IPS-18c (cell line): ENCODE data around the gene SLC34A1.
"Not testable (repeated sequence)": the region's sequence is repeated elsewhere in the genome, so short reads cannot be mapped to it uniquely, and the experiment has no call there.

Source experiments
- H3K4me3 ChIP-seq: 2 replicates; pipeline ENCODE4 v1.7.0; 2013; ENCODE audit warnings: low read depth, mild to moderate bottlenecking, low read length, moderate library complexity; ENCODE audit not compliant: insufficient read depth
- H3K9me3 ChIP-seq: one replicate; pipeline ENCODE4 v1.6.1; 2013; ENCODE audit warnings: mild to moderate bottlenecking, low read length, moderate library complexity; ENCODE audit not compliant: control insufficient read depth, insufficient read depth

SLC34A1 gene

DNA sequence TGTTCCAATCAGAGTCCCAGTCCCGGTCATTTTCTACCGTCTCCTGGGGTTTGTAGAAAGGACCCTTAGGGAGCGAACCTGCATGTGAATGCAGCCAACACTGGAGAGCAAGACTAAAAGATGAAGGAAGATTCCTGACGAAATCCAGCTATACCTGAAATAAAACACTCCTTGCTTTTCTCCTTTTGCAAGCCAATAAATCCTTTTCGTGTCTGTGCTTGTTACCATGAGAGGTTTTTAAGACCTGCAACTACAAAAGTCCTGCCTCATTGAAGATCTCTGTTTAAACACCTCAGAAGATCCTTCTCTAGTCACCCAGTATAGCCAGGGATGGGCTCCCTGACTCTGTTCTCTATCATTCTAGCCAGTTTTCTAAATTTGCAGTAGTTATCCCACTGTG lies 10.0 kb upstream of the SLC34A1 start:
- H3K9me3 ChIP-seq = no peaks in the 10 kb centered on the region
- no peak overlapping the region for H3K4me3 ChIP-seq

DNA sequence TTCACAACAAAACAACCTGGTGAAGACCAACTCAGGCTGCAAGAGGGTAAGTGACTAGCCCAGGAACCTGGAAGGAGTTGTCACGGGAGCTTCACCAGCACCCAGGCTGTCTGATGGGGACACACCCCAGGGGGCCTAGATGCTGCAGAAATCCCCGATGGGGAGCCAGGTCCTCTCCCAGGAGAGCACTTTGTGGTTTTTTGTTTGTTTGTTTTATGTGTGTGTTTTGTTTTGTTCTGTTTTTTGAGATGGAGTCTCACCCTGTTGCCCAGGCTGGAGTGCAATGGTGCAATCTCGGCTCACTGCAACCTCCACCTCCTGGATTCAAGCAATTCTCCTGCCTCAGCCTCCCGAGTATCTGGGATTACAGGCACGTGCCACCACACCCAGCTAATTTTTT lies 8.7 kb upstream of the SLC34A1 start:
- not testable (repeated sequence) for H3K4me3 ChIP-seq, H3K9me3 ChIP-seq

DNA sequence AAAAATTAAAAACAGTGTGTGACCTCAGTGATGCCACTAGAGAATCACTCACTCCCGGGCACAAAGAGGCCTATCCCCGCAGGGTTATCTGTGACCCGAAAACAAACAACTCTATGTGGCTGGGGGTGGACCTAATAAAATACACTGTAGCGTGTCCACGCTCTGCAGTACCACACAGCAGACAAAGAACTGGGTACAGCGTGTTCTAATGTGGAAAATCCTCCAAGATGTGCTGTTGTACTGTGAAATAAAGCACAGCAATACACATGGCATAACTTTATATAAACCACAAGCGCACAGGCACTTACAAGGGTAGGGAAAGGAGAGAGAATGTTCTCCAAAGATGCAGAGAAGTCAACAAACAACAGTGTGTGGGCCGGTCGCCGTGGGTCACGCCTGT lies 8.1 kb upstream of the SLC34A1 start:
- Histone ChIP-seq H3K9me3 (no peaks in the 10 kb centered on the region), H3K4me3 (no peak overlapping the region)

DNA sequence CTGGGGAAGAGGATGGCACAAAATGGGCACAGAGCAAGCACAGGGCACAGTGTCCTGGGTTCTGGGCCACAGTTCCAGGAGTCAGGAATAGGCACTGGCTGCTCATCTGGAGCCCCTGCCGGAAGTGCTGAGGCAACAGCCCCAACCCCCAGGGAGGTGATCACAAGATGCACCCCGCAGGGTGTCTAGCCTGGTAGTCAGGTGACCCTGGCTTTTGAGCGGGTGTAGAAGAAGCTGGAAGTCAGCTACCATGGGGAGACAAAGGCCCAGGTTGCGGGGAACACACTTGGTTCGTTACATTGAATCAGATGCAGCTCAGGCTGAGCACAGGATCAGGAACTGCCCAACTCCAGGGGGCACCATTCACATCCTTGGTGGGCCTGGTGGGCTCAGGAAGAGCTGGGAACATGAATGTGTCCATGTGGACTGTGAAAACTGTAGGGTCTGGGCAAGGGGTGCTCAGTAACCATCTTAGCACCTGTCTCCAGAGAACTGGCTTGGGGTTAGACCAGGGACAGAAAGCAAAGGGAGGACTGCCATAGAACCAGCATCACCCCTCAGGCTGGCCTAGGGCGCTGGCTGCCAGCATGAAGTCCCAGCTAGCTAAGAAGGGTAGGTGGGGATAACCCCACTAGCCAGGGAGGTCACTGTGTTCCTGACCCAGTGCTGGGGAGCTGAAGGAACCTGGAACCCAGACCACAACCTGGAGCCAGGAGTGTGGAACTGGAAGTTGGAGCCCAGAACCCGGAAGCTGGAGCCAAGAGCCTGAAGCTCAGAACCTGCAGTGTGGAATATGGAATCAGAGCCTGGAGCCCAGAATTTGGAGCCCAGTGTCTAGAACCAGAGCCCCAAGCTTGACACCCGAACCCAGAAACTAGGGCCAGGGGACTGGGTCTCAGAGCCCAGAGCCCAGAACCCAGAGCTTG lies 6.1 kb upstream of the SLC34A1 start:
- Histone ChIP-seq H3K9me3 (no peaks in the 10 kb centered on the region), H3K4me3 (no peak overlapping the region; the same call in 1 of the 2 replicates)

DNA sequence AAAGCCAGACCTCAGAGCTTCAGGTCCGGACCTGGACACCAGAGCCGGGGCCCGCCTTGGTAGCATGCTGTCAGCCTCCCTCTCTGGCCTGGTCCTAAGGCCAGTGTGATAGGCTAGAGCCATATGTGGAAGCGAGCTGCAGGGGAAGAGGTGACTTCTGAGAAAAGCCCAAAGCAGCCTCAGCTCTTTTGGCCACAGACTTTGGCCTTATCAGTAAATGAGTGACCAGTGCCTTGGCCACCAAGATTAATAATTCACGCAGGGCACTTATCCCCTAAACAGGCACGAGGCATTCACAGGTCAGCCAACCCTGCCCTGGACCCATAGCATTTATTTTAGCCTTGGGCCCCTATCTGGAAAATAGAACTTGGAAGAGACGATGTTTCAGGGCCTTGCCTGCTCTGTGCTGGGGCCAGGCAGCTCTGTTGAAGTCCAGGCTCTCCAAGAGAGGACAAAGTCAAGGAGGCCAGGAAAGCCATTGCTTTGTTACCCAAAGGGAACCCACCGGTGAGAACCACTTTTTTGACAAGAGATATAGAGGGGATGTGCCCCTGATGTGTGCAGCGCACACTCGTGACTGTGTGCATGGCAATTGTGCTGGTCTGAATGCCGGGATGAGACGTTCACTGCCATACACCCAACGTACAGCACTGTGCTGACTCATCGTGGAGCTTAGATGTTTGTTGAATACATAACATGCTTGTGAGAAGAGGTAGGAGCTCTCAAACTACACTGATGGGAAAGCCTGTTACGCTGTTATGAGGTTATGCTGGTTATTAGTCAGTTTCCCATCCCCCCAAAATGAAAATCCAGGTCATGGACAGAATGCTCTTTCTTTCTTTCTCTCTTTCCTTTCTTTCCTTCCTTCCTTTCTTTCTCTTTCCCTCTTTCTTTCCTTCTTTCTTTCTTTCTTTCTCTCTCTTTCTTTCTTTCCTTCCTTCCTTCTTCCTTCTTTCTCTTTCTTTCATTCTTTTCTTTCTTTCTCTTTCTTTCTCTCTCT lies 5.0 kb upstream of the SLC34A1 start:
- no peaks in the 10 kb centered on the region for H3K9me3 ChIP-seq
- H3K4me3 ChIP-seq = no peak overlapping the region

DNA sequence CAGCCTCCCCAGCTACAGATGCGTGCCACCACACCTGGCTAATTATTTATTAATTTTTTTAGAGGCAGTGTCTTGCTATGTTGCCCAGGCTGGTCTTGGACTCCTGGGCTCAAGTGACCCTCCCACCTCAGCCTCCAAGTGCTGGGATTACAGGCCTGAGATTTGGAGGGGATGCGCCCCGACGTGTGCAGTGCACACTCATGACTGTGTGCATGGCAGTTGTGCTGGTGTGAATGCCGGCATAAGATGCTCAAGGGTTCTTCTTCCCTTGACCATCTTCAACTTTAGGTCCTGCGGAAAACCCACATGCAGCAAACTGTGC lies 3.5 kb upstream of the SLC34A1 start:
- Histone ChIP-seq H3K9me3 (no peaks in the 10 kb centered on the region), H3K4me3 (no peak overlapping the region)

DNA sequence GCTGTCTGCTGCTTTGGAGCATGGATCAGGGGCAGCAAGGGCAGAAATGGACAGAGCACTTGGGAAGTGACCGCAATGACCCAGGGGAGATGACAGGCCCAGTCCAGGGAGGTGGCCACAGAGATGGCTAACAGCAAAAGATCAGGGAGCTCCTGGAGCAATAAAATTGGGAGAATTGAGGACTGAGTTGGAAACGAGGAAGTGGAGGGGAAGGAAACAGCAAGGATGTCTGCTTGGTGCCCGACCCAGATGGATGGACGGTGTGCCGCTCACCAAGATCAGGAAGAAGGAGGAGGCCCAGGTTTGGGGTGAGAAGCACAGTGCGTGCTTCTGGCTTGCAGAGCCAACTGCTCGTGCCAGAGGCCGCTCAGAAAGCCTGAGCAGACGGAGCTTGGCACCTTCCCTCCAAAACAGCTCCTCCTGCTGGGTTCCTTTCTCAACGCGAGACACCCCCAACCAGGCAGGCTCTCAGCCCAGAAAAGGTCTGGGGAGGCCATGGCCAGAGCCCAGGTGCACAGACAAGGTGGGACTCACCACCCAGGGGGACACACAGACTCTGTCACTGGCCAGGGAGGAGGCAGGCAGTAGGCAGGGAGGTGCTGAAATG lies 1.7 kb upstream of the SLC34A1 start:
- H3K4me3 ChIP-seq = no peak overlapping the region
- H3K9me3 ChIP-seq = no peaks in the 10 kb centered on the region

DNA sequence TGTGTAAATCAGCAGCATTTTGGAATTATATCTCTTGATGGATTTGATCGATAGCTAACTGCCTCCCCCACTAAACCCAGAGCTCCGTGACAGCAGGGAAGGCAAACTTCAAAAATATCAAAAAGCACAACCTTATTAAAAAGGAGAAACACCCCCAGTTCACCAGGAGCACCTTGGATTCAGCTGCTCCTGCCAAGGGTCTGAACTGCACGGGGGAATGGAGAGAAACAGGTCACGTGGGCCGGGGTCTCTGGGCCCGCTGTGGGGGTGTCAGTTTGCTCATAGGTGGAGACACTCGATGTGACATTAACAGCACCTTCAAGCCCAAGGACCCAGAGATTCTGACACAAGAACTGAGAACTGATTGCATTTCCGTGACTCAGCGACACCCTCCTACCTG lies 1.1 kb upstream of the SLC34A1 start:
- Histone ChIP-seq H3K4me3 (no peak overlapping the region), H3K9me3 (no peaks in the 10 kb centered on the region)

DNA sequence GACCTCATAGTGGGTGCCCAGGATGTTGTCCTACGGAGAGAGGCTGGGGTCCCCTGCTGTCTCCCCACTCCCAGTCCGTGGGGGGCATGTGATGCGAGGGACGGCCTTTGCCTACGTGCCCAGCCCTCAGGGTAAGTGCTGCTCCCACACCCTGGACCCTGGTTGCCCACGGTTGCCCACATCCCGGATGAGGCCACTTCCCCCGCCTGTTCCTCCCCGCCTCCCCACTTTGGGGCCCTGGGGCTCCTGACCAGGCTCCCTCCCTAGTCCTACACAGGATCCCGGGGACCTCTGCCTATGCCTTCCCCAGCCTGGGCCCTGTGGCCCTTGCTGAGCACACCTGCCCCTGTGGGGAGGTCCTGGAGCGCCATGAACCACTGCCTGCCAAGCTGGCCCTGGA lies 1.5 kb downstream of the SLC34A1 start:
- Histone ChIP-seq H3K4me3 (no peak overlapping the region), H3K9me3 (no peaks in the 10 kb centered on the region)

DNA sequence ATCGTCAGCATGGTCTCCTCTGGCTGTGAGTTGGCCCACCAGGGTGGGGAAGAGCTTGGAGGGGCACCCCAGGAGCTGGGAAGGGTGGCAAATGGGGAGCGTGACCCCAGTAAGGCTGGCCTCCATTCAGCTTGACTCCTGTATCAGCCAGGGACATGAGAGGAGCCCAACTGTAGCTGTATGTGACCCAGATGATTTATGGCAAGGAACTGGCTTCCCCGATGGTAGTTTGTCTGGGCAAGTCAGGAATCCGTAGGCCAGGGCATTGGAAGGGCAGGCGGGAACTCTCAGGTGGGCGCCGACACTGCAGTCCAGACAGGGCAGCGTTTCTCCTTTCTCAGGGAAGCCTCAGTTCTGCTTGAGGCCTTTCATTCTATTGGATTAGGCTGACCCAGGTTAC lies 2.3 kb downstream of the SLC34A1 start:
- no peak overlapping the region for H3K4me3 ChIP-seq
- no peaks in the 10 kb centered on the region for H3K9me3 ChIP-seq

DNA sequence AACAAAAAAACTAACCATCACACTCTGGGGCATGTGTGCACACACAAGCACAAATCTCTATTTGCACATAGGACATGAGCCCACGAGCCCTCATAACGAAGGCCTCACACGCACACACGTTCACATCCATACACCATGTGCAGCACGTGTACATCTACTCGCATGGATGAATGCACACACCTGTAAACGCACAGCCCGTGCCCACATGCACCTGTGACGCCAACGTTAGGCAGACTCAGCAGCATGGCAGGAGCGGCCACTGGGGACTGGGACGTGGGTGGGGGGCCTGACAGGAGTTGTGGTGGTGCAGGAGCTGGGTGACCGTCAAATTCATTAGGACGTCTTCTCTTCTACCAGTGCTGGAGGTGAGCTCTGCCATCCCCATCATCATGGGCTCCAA lies 3.2 kb downstream of the SLC34A1 start:
- Histone ChIP-seq H3K4me3 (no peak overlapping the region), H3K9me3 (no peaks in the 10 kb centered on the region)

DNA sequence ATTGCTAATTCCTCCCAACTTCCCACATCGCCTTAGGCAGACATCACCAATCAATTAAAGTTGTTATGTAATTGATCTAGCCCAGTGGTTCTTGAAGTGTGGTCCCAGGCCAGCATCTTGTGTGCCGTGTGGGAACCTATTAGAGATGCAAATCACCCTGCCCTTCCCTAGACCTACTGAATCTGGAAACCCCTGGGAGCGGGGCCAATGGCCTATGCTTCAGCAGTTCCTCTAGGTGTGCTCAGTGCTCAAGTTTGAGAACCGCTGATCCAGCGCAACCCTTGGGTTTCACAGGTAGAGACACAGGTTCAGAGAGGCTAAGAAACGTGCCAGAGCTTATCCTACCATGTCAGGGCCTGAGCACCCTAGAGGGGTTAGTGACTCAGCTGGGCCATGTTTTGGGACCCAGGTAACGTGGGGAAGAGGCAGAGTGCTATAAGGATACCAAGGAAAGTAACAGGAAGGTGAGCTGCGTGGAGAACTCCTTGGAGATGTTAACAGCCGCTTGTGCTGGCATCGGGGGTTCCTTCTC lies 4.4 kb downstream of the SLC34A1 start:
- H3K4me3 ChIP-seq = no peak overlapping the region
- H3K9me3 ChIP-seq = no peaks in the 10 kb centered on the region

DNA sequence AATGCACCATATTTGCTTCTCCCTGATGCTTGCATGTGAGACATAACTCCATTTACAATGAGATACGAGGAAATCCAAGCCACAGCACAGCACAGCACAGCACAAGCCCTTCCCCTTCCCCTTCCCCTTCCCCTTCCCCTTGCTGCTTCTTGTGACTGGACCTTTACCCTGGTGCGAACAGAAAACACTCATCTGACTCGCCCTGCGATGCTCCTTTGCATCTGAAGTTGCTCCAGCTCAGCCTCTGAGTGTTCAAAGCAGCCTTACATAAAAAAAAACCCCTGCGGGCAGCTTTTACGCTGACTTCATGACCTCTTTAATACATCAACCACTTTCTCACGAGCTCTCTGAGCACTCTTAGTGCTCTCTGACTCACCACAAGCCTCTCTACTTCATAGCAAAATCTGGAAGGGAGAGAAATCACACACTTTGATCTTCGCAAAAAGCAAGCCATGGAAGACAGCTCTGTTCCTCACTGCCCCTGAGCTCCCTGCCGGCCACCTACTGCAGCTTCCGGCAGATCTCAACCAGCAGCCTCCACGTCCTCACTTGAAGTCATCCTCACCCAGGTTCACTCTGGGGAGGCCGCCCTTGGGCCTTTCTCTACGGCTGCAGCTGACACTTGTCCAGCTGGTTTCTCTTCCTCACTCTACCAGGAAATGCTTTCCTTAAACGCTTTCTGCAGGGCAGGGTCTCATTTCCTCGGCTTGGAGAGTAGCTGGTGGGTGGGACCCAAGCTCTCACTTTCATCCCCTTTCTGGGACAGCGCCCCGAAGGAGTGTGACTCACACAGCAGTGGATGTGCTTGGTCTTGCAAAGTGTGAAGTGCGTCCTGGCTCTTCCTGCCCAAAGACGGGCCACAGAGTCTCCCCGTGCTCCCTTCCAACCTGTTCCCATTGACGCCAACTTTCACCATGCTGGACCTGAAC lies 5.3 kb downstream of the SLC34A1 start:
- no peak overlapping the region for H3K4me3 ChIP-seq

DNA sequence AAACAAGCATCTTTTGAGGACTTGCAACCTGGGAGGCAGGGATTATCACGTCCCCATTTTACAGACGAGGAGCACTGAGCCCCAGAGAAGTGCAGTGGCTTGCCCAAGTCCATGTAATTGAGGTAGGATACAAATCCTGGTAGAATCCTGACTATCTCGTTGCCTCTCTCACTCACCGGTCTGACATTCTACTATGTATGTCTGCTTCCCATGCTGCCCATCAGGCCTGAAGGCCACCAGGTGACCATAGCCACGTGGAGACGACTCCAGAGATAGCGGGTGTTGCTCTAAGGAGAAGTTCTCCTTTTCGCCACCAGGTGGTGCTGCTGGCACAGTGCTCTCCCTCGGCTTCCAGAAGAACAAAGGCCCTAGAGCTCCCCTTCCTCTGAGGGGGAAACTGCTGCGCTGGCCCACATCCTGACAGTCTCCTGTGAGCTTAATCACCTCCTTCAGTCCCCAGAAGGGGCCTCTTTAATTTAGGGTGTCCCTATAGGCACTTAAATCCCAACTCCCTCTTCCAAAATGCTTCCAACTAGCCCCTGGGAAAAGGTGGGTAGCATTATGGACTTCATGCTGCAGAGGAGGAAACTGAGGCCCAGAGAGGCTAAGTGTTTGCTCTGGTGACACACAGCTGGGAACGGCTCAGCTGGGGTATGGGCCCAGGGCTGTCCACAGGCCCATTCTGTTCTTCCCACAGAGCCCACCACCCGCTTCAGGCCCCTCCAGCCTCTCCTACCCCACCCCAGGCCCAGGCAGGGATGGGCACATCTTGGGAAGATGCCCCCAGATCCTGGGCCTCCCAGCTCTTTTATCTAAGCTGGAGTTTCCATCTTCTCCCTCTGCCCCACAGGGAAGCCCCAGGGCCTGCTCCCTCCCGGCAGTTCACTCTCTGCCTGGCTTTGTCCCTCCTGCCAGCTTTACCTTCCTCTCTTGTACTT lies 6.4 kb downstream of the SLC34A1 start:
- no peak overlapping the region for H3K4me3 ChIP-seq

More for the DNA sequence above, 5.3 kb downstream of the SLC34A1 start:
- H3K9me3 ChIP-seq = no peaks in the 10 kb centered on the region

DNA sequence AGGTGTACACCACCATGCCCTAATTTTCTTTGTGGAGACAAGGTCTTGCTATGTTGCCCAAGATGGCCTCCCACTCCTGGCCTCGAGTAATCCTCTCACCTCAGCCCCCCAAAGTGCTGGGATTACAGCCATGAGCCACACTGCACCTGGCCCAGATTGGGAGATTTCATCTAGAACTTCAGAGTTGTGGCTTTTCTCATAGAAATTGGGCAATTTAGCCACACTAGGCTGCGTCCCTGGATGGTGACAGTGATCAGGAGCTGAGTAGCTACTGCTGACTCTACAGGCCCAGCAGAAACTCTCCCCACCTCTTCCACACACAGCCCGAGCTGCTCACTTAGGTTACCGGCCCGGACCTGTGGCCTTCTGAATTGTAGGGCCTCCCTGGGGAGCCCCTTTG lies 8.5 kb downstream of the SLC34A1 start:
- no peak overlapping the region for H3K4me3 ChIP-seq

More for the DNA sequence above, 6.4 kb downstream of the SLC34A1 start:
- no peaks in the 10 kb centered on the region for H3K9me3 ChIP-seq

More for the DNA sequence above, 8.5 kb downstream of the SLC34A1 start:
- H3K9me3 ChIP-seq = no peaks in the 10 kb centered on the region
